AG04450 (cell line): ENCODE measurements around the gene TP53I11. TPM values are rescaled to one million over a fixed set of nuclear protein-coding genes. Genes with fewer than 3 reads are reported as not detected.

Source experiments
- CTCF ChIA-PET: fragments of 300-600, 350-600 bp; formaldehyde crosslinking; extraction: SDS; loops from one replicate; lab custom pipeline; 2022; ENCODE audit warnings: antibody characterized with exemption, inconsistent platforms; lab: Charles Lee
- POLR2A ChIA-PET: fragments of 350-600 bp; formaldehyde crosslinking; extraction: SDS; loops from one replicate; lab custom pipeline; 2021; ENCODE audit warnings: antibody characterized with exemption, inconsistent platforms; lab: Yijun Ruan, JAX
- DNase-seq: peaks from one replicate; pipeline ENCODE4 v3.0.0-alpha.2; 2011; ENCODE audit warnings: low read depth, low spot score
- H3K27ac ChIP-seq: one replicate; pipeline ENCODE4 v1.5.1; 2012; ENCODE audit warnings: low read depth, low read length, control low read depth
- H3K27me3 ChIP-seq: one replicate; pipeline ENCODE4 v1.6.0; 2012; ENCODE audit warnings: low read length; ENCODE audit not compliant: control insufficient read depth, insufficient read depth
- H3K4me3 ChIP-seq: 2 replicates; pipeline ENCODE4 v1.5.1; 2011; ENCODE audit warnings: mild to moderate bottlenecking, low read depth, low read length, control low read depth
- H3K9me3 ChIP-seq: 2 replicates; pipeline ENCODE4 v1.5.1; 2012; ENCODE audit warnings: low read length; ENCODE audit not compliant: control insufficient read depth, insufficient read depth
- CTCF ChIP-seq: IDR thresholded peaks from 2 replicates; pipeline ENCODE4 v1.5.1; 2011; ENCODE audit warnings: low read depth, low read length, control low read depth, inconsistent platforms
- polyA plus RNA-seq: library from polyadenylated mRNA; depleted of rRNA; stranded (reverse); fragments of >200 nt; gene quantifications from 2 replicates; pipeline ENCODE4 v1.2.3, GENCODE V29; 2011

The TP53I11 gene
- polyA plus RNA-seq, 1 experiment: 6.3 TPM

GRCh38 chr11:44966694-44967093 lies 16.0 kb upstream of the TP53I11 start:
- ChIA-PET POLR2A (interaction anchor here (0.6 kb wide), 1 partner anchor 433 kb away, joined by 3 read pairs; no protein-coding TSS in a partner anchor), CTCF (interaction anchor here (0.6 to 1.7 kb wide), 2 partner anchors 31 to 346 kb away, joined by 3 to 6 read pairs; no protein-coding TSS in a partner anchor)
- no peak overlapping the region for H3K27ac ChIP-seq
- H3K9me3 ChIP-seq: no peaks in the 10 kb centered on the region
- H3K4me3 ChIP-seq: no peak overlapping the region
- no peak for TF ChIP-seq CTCF
- no peak for DNase-seq
- peaks cover 20% of the 10 kb centered on the region for H3K27me3 ChIP-seq

GRCh38 chr11:44964526-44965209 lies 14.0 kb upstream of the TP53I11 start:
- no peak for DNase-seq
- no peak overlapping the region for H3K4me3 ChIP-seq
- peaks cover 25% of the 10 kb centered on the region for H3K27me3 ChIP-seq
- no peak for TF ChIP-seq CTCF
- no peaks in the 10 kb centered on the region for H3K9me3 ChIP-seq
- no peak overlapping the region for H3K27ac ChIP-seq
- CTCF ChIA-PET: no interaction called here
- POLR2A ChIA-PET: no interaction called here

GRCh38 chr11:44963948-44964347 lies 13.3 kb upstream of the TP53I11 start:
- ChIA-PET CTCF (no interaction called here), POLR2A (no interaction called here)
- DNase-seq: no peak
- no peak overlapping the region for H3K4me3 ChIP-seq
- peaks cover 27% of the 10 kb centered on the region for H3K27me3 ChIP-seq
- no peak for TF ChIP-seq CTCF
- no peaks in the 10 kb centered on the region for H3K9me3 ChIP-seq
- no peak overlapping the region for H3K27ac ChIP-seq

- DNase-seq: no peak
- ChIA-PET POLR2A (no interaction called here), CTCF (no interaction called here)
- Histone ChIP-seq H3K9me3 (no peaks in the 10 kb centered on the region), H3K27ac (no peak overlapping the region), H3K4me3 (no peak overlapping the region), H3K27me3 (peaks cover 34% of the 10 kb centered on the region)
- TF ChIP-seq CTCF: no peak
These were observed 12.5 kb upstream of the TP53I11 start for GRCh38 chr11:44963136-44963535.

GRCh38 chr11:44962464-44962863 lies 11.8 kb upstream of the TP53I11 start:
- no peak for TF ChIP-seq CTCF

More at GRCh38 chr11:44962464-44962863, 11.8 kb upstream of the TP53I11 start:
- H3K27me3 ChIP-seq: peaks cover 40% of the 10 kb centered on the region
- H3K9me3 ChIP-seq: no peaks in the 10 kb centered on the region
- H3K4me3 ChIP-seq: no peak overlapping the region
- POLR2A ChIA-PET: no interaction called here
- no peak overlapping the region for H3K27ac ChIP-seq
- DNase-seq: no peak
- CTCF ChIA-PET: interaction anchor here (1.8 kb wide), 1 partner anchor 26 kb away, joined by 6 read pairs; no protein-coding TSS in a partner anchor
